GM21367 (cell line): ENCODE data around the gene CHRNB2.

Experiments used
- ATAC-seq: cut with Tn5 transposase; IDR thresholded peaks from one replicate; pipeline ENCODE4 v1.9.1; 2021; ENCODE audit not compliant: unreplicated experiment

CHRNB2 gene

GRCh38 chr1:154577346-154578057 is 9.9 kb downstream of the CHRNB2 start:
- no peak for ATAC-seq

- ATAC-seq: no peak
These were observed 10.5 kb downstream of the CHRNB2 start for GRCh38 chr1:154578058-154578418.

GRCh38 chr1:154579374-154579773 is 11.8 kb downstream of the CHRNB2 start:
- ATAC-seq: no peak

GRCh38 chr1:154581766-154582165 is 14.2 kb downstream of the CHRNB2 start:
- no peak for ATAC-seq

- ATAC-seq: no peak
These were observed 15.3 kb downstream of the CHRNB2 start for GRCh38 chr1:154582885-154583284.

- ATAC-seq: no peak
These were observed 16.2 kb downstream of the CHRNB2 start for GRCh38 chr1:154583773-154584172.

GRCh38 chr1:154584267-154584994 is 16.9 kb downstream of the CHRNB2 start:
- no peak for ATAC-seq

GRCh38 chr1:154586231-154586630 is 18.7 kb downstream of the CHRNB2 start:
- no peak for ATAC-seq

- ATAC-seq: no peak
These were observed 19.1 kb downstream of the CHRNB2 start for GRCh38 chr1:154586641-154587040.

GRCh38 chr1:154589780-154590179 is 22.2 kb downstream of the CHRNB2 start:
- no peak for ATAC-seq

GRCh38 chr1:154590756-154591155 is 23.2 kb downstream of the CHRNB2 start:
- ATAC-seq: no peak

GRCh38 chr1:154591206-154591605 is 23.6 kb downstream of the CHRNB2 start:
- ATAC-seq: no peak

- no peak for ATAC-seq
These were observed 25.8 kb downstream of the CHRNB2 start for GRCh38 chr1:154593390-154593789.

- ATAC-seq: no peak
These were observed 27.2 kb downstream of the CHRNB2 start for GRCh38 chr1:154594811-154595210.

GRCh38 chr1:154595621-154596020 is 28.0 kb downstream of the CHRNB2 start:
- no peak for ATAC-seq

- no peak for ATAC-seq
These were observed 31.5 kb downstream of the CHRNB2 start for GRCh38 chr1:154598871-154599635.

- ATAC-seq: no peak
These were observed 32.1 kb downstream of the CHRNB2 start for GRCh38 chr1:154599658-154600057.

- ATAC-seq: no peak
These were observed 35.7 kb downstream of the CHRNB2 start for GRCh38 chr1:154603317-154603716.

- ATAC-seq: no peak
These were observed 38.0 kb downstream of the CHRNB2 start for GRCh38 chr1:154605534-154605933.

GRCh38 chr1:154607106-154607608 is 39.6 kb downstream of the CHRNB2 start:
- ATAC-seq: no peak

GRCh38 chr1:154607609-154608396 is 40.2 kb downstream of the CHRNB2 start, which contains the start of gene ADAR:
TSS of gene ADAR (minus strand) at chr1:154608186. CDS start at chr1:154608006, 180 bp downstream.
- ATAC-seq: peak; percentile 59
